Measurements from ENCODE around the gene PLEKHA8.

DNA sequence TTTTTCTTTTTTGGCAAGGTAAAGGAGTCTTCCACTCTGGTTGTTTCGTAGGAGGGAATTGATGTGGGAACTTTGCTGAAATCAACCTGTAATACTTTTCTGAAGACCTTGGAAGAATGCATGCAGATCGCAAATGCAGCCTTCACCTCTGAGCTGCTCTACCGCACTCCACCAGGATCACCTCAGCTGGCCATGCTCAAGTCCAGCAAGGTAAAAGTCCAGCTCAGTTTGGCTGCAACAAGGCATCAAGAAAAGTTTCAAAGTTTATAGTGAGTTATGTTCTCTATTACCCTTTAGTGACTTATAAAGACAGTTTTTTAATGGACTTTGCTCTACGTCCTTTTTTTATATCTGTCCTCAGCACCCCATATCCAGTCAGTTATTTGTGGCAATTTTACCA lies 21.0 kb downstream of the PLEKHA8 start:
- TF ChIP-seq POLR2A (IDR thresholded peaks at IDR 0.05): no peak
- TF ChIP-seq, protein P1, sequence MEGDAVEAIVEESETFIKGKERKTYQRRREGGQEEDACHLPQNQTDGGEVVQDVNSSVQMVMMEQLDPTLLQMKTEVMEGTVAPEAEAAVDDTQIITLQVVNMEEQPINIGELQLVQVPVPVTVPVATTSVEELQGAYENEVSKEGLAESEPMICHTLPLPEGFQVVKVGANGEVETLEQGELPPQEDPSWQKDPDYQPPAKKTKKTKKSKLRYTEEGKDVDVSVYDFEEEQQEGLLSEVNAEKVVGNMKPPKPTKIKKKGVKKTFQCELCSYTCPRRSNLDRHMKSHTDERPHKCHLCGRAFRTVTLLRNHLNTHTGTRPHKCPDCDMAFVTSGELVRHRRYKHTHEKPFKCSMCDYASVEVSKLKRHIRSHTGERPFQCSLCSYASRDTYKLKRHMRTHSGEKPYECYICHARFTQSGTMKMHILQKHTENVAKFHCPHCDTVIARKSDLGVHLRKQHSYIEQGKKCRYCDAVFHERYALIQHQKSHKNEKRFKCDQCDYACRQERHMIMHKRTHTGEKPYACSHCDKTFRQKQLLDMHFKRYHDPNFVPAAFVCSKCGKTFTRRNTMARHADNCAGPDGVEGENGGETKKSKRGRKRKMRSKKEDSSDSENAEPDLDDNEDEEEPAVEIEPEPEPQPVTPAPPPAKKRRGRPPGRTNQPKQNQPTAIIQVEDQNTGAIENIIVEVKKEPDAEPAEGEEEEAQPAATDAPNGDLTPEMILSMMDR (IDR thresholded peaks at IDR 0.05): no peak

Measured in right lobe of liver (tissue), 4 donors.